ENCODE results near the gene C6orf62. TPM values are rescaled to one million over a fixed set of nuclear protein-coding genes. Genes with fewer than 3 reads are reported as not detected.
A peak's percentile ranks its signal among the peaks of the same experiment; 100 is the strongest.
"Not testable (repeated sequence)": the region's sequence is repeated elsewhere in the genome, so short reads cannot be mapped to it uniquely, and the experiment has no call there.

C6orf62 gene
- total RNA-seq, 4 donors from 2014 or later = 55.9 to 122 (median 77.9) TPM

DNA sequence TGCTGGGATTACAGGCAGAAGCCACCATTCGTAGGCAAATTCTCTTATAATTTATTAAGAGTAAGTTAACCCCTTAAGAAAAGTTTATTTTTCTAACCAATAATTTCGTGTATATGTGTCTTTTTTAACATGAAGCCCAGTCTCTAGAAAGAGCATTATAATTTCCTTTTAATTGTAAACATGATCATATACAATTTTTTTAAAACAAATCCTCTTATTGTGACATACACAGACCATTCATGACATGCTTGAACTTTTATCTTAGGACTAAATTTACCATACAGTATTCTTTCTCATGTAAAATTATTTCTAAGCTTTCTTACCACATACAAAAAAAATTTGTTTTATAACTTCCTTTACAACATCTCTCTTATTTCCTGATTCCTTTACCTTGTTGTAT lies 45.3 kb downstream of the C6orf62 start:
- peaks cover 0 to 10% (median 0%) of the 10 kb centered on the region in 3 donors for H3K36me3 ChIP-seq
- no peak overlapping the region for H3K4me3 ChIP-seq
- no peaks in the 10 kb centered on the region for H3K27me3 ChIP-seq
- 76 to 78% methylated on average over 2 of the region's 2 CpGs for WGBS, 2 donors
- no peak for DNase-seq (ENCODE audit: low spot score in 2 of 2)
- no peak overlapping the region for H3K27ac ChIP-seq
- peaks cover 0 to 3% (median under 1%) of the 10 kb centered on the region in 4 donors for H3K4me1 ChIP-seq
- H3K9me3 ChIP-seq = peaks cover 0 to 6% (median 4%) of the 10 kb centered on the region in 4 donors
- no peak for TF ChIP-seq EP300 (IDR thresholded peaks at IDR 0.05)
- no peak for TF ChIP-seq POLR2A (IDR thresholded peaks at IDR 0.05)
- TF ChIP-seq CTCF (IDR thresholded peaks at IDR 0.05) = no peak

DNA sequence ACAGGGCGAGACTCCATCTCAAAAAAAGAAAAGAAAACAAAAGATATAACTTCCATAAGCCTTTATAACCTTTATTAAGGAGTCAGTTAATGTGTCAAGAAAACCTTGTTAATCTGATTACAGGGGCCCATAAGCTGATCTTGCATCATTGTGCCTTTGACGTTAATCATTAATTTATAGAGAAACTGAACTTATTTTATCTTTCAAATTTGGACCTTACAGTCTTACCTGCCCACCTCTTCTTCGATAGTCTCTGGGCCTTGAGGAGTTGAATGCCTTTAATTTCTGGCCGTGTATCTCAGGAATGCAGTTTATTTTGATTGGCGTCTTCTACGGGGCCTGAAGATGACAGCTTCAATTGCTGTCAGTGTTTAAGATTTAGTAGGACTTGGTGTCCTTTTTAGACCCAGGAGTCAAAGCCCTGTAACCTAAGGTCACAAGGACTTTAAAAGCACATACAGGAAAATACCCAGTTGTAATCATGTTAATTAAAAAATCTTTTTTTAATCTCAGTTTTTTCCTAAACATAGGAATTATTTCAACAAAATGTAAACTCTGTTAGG lies 46.3 kb downstream of the C6orf62 start:
- Histone ChIP-seq H3K4me1 (peaks cover 0 to 12% (median 9%) of the 10 kb centered on the region in 4 donors), H3K27me3 (no peaks in the 10 kb centered on the region), H3K27ac (no peak overlapping the region), H3K4me3 (no peak overlapping the region), H3K36me3 (peaks cover 0 to 10% (median 0%) of the 10 kb centered on the region in 3 donors), H3K9me3 (peaks cover 0 to 6% (median 4%) of the 10 kb centered on the region in 4 donors)
- no peak for TF ChIP-seq EP300 (IDR thresholded peaks at IDR 0.05)
- TF ChIP-seq POLR2A (IDR thresholded peaks at IDR 0.05) = no peak
- no peak for TF ChIP-seq CTCF (IDR thresholded peaks at IDR 0.05)
- WGBS, 2 donors = 88 to 89% methylated on average over 6 of the region's 6 CpGs
- no peak for DNase-seq (ENCODE audit: low spot score in 2 of 2)

GRCh38 chr6:24671077-24671476 lies 47.9 kb downstream of the C6orf62 start:
- H3K4me3 ChIP-seq; H3K9me3 ChIP-seq; H3K27me3 ChIP-seq; DNase-seq (ENCODE audit: low spot score in 2 of 2); H3K36me3 ChIP-seq; H3K27ac ChIP-seq: not testable (repeated sequence)
- H3K4me1 ChIP-seq = peaks cover 0 to 15% (median 11%) of the 10 kb centered on the region in 4 donors
- WGBS, 2 donors = 92 to 94% methylated on average over 4 of the region's 4 CpGs

DNA sequence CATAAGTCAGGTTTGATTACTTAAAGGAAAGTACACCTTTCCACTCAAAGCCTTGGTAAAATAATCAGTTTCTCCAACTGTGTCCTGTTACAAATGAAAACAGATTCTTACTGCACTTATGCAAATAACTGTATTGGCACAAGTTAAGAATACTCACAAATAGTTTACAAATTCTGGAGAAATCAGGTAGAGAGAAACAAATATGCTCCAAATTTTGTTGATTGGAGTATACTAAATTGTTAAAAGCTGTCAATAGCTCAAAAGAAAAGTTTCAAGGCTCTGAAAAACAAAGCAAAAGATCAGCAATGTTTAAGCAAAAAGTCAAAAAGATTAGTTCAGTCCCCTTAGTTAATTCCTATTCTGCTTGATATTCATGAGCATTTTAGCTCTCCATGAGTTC lies 48.5 kb downstream of the C6orf62 start:
- H3K27ac ChIP-seq; H3K9me3 ChIP-seq; H3K36me3 ChIP-seq; H3K27me3 ChIP-seq; DNase-seq (ENCODE audit: low spot score in 2 of 2); H3K4me3 ChIP-seq: not testable (repeated sequence)
- H3K4me1 ChIP-seq = peaks cover 0 to 19% (median 15%) of the 10 kb centered on the region in 4 donors

DNA sequence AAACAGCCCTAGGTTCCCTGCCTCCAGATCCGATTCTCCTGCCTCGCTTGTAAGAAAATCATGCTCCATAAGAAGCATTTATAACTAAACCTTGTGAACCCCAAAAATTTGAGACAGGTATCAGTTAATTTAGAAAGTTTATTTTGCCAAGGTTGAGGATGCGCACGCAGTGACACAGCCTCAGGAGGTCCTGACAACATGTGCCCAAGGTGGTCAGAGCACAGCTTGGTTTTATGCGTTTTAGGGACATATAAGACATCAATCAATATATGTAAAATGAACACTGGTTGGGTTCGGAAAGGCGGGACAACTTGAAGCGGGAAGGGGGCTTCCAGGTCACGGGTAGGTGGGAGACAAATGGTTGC lies 50.0 kb downstream of the C6orf62 start:
- Histone ChIP-seq H3K36me3 (peaks cover 0 to 14% (median 0%) of the 10 kb centered on the region in 3 donors), H3K27ac (no peak overlapping the region), H3K27me3 (no peaks in the 10 kb centered on the region), H3K4me3 (no peak overlapping the region), H3K9me3 (peaks cover 0 to 6% (median 4%) of the 10 kb centered on the region in 4 donors), H3K4me1 (peaks cover 0 to 32% (median 25%) of the 10 kb centered on the region in 4 donors)
- TF ChIP-seq EP300 (IDR thresholded peaks at IDR 0.05) (no peak), CTCF (IDR thresholded peaks at IDR 0.05) (no peak), POLR2A (IDR thresholded peaks at IDR 0.05) (no peak)
- no peak for DNase-seq (ENCODE audit: low spot score in 2 of 2)
- WGBS, 2 donors = 92 to 97% methylated on average over 9 of the region's 9 CpGs

DNA sequence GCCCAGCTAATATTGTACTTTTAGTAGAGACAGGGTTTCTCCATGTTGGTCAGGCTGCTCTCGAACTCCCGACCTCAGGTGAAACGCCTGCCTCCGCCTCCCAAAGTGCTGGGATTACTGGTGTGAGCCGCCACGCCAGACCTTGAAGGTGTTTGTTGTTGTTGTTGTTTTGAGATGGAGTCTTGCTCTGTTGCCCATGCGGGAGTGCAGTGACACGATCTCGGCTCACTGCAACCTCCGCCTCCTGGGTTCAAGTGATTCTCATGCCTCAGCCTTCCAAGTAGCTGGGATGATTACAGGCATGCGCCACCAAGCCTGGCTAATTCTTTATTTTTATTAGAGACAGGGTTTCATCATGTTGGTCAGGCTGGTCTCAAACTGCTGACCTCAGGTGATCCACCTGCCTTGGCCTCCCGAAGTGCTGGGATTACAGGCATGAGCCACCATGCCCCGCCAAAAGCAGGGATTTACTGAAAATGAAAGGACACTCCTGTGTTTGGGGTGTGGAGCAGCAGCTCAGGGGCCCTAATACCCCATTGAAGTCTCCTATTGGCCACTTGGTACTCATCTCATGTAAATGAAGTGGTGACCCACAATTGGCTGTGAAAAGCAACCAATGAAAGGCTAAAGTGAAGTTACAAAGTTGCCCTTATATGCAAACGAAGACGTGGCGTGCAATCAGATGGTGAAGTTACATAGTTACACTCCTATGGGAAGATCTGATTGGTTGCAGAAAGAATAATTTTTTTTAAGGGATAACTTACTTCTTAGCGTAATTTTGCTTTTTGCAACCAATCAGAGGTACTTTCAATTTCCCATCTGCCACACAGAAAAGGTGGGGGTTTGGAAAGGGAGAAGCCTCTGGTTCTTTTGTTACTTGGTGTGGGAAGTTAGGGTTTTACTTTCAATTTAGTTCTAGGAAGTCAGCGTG lies 50.6 kb downstream of the C6orf62 start:
- 93 to 97% methylated on average over 18 of the region's 18 CpGs for WGBS, 2 donors
- Histone ChIP-seq H3K4me1 (peaks cover 0 to 38% (median 25%) of the 10 kb centered on the region in 4 donors), H3K36me3 (peaks cover 0 to 21% (median 0%) of the 10 kb centered on the region in 3 donors), H3K4me3 (peak overlapping the region in 1 of 4 donors; percentile 68), H3K27ac (peak overlapping the region in 1 of 4 donors; percentile 87)
- not testable (repeated sequence) for H3K27me3 ChIP-seq; DNase-seq (ENCODE audit: low spot score in 2 of 2); H3K9me3 ChIP-seq
